SK-N-SH (cell line): ENCODE data around the gene MATN1.

Experiments
- CTCF ChIP-seq: fragments of 200-600 bp; sonication (generic); IDR thresholded peaks from 2 replicates; pipeline ENCODE4 v1.6.1; 2017; ENCODE audit warnings: antibody characterized with exemption, mild to moderate bottlenecking, moderate library complexity
- GATA2 ChIP-seq: sonication (generic); formaldehyde crosslinking; IDR thresholded peaks from 2 replicates; pipeline ENCODE4 v1.5.0; 2020; ENCODE audit warnings: mild to moderate bottlenecking, missing genetic modification reagents
- IRF3 ChIP-seq: fragments of 150-350 bp; IDR thresholded peaks from 2 replicates; pipeline ENCODE4 v1.6.1; 2016; ENCODE audit warnings: mild to moderate bottlenecking, low read depth, low read length
- POLR2AphosphoS5 ChIP-seq: IDR thresholded peaks from 2 replicates; pipeline ENCODE4 v1.6.1; 2012; ENCODE audit warnings: low read depth, low read length
- RAD21 ChIP-seq: IDR thresholded peaks from 2 replicates; pipeline ENCODE4 v1.6.1; 2012; ENCODE audit warnings: mild to moderate bottlenecking, low read length
- RCOR1 ChIP-seq: fragments of 150-350 bp; IDR thresholded peaks from 2 replicates; pipeline ENCODE4 v1.6.1; 2017; ENCODE audit warnings: antibody characterized with exemption, low read length
- REST ChIP-seq: IDR thresholded peaks from 2 replicates; pipeline ENCODE4 v1.6.1; 2012; ENCODE audit warnings: mild to moderate bottlenecking, low read depth, low read length, moderate library complexity
- SMC3 ChIP-seq: IDR thresholded peaks from 2 replicates; pipeline ENCODE4 v1.6.1; 2012; ENCODE audit warnings: low read depth, low read length, improper control_type of control experiment
- TEAD4 ChIP-seq: IDR thresholded peaks from 2 replicates; pipeline ENCODE4 v1.4.0; 2012; ENCODE audit warnings: mild to moderate bottlenecking, borderline replicate concordance; ENCODE audit not compliant: insufficient read depth
- USF1 ChIP-seq: IDR thresholded peaks from 2 replicates; pipeline ENCODE4 v1.4.0; 2012; ENCODE audit warnings: low read depth, borderline replicate concordance
- YY1 ChIP-seq: IDR thresholded peaks from 2 replicates; pipeline ENCODE4 v1.4.0; 2012; ENCODE audit warnings: low read depth, mild to moderate bottlenecking
- ZBTB33 ChIP-seq: IDR thresholded peaks from 2 replicates; pipeline ENCODE4 v1.4.0; 2012; ENCODE audit warnings: low read depth, borderline replicate concordance

- TF ChIP-seq SMC3 (no peak), YY1 (no peak), RAD21 (no peak), USF1 (no peak), CTCF (no peak), ZBTB33 (no peak), RCOR1 (no peak), POLR2AphosphoS5 (no peak), IRF3 (no peak), TEAD4 (no peak), REST (no peak), GATA2 (CRISPR knock-in tag) (no peak)
Measured at GRCh38 chr1:30693822-30694221, 29.6 kb downstream of the MATN1 start.
